KOPT-K1 (cell line): ENCODE data around the gene FBXO2.
"Not testable (repeated sequence)": the region's sequence is repeated elsewhere in the genome, so short reads cannot be mapped to it uniquely, and the experiment has no call there.

Experiments used
- H3K27ac ChIP-seq: fragments of 200-600 bp; sonication (generic); 2 replicates; pipeline ENCODE4 v1.5.1; 2016; ENCODE audit warnings: antibody characterized with exemption, mild to moderate bottlenecking, low read depth, low read length; ENCODE audit not compliant: poor library complexity, severe bottlenecking
- H3K36me3 ChIP-seq: fragments of 200-600 bp; sonication (generic); 2 replicates; pipeline ENCODE4 v1.5.1; 2017; ENCODE audit warnings: antibody characterized with exemption, mild to moderate bottlenecking, low read length, moderate library complexity; ENCODE audit not compliant: insufficient read depth
- H3K9me3 ChIP-seq: fragments of 200-600 bp; sonication (generic); 2 replicates; pipeline ENCODE4 v1.5.1; 2017; ENCODE audit warnings: antibody characterized with exemption, low read length, mild to moderate bottlenecking; ENCODE audit not compliant: insufficient read depth, poor library complexity, severe bottlenecking

Gene FBXO2

GRCh38 chr1:11610629-11611180 is 43.5 kb downstream of the FBXO2 start:
- H3K9me3 ChIP-seq: peaks cover 9% of the 10 kb centered on the region
- H3K27ac ChIP-seq: no peak overlapping the region
- H3K36me3 ChIP-seq: no peaks in the 10 kb centered on the region

GRCh38 chr1:11609378-11609777 is 44.9 kb downstream of the FBXO2 start:
- H3K36me3 ChIP-seq, H3K9me3 ChIP-seq, H3K27ac ChIP-seq: not testable (repeated sequence)

GRCh38 chr1:11608596-11609130 is 45.6 kb downstream of the FBXO2 start:
- not testable (repeated sequence) for H3K27ac ChIP-seq, H3K9me3 ChIP-seq

GRCh38 chr1:11606775-11607174 is 47.5 kb downstream of the FBXO2 start:
- no peaks in the 10 kb centered on the region for H3K9me3 ChIP-seq
- no peaks in the 10 kb centered on the region for H3K36me3 ChIP-seq

More at GRCh38 chr1:11608596-11609130, 45.6 kb downstream of the FBXO2 start:
- H3K36me3 ChIP-seq: not testable (repeated sequence)

GRCh38 chr1:11602981-11603380 is 51.2 kb downstream of the FBXO2 start:
- H3K36me3 ChIP-seq: no peaks in the 10 kb centered on the region
- no peak overlapping the region for H3K27ac ChIP-seq
- no peaks in the 10 kb centered on the region for H3K9me3 ChIP-seq

More at GRCh38 chr1:11606775-11607174, 47.5 kb downstream of the FBXO2 start:
- H3K27ac ChIP-seq: no peak overlapping the region

GRCh38 chr1:11602424-11602823 is 51.8 kb downstream of the FBXO2 start:
- Histone ChIP-seq H3K27ac (no peak overlapping the region), H3K9me3 (no peaks in the 10 kb centered on the region), H3K36me3 (no peaks in the 10 kb centered on the region)

- no peaks in the 10 kb centered on the region for H3K36me3 ChIP-seq
Observed at GRCh38 chr1:11600836-11601235, 53.4 kb downstream of the FBXO2 start.

GRCh38 chr1:11599891-11600576 is 54.2 kb downstream of the FBXO2 start:
- Histone ChIP-seq H3K9me3 (no peaks in the 10 kb centered on the region), H3K36me3 (no peaks in the 10 kb centered on the region), H3K27ac (no peak overlapping the region)

More at GRCh38 chr1:11600836-11601235, 53.4 kb downstream of the FBXO2 start:
- Histone ChIP-seq H3K27ac (no peak overlapping the region), H3K9me3 (no peaks in the 10 kb centered on the region)

- Histone ChIP-seq H3K36me3 (no peaks in the 10 kb centered on the region), H3K9me3 (no peaks in the 10 kb centered on the region), H3K27ac (no peak overlapping the region)
Observed at GRCh38 chr1:11598461-11598860, 55.8 kb downstream of the FBXO2 start.
